ENCODE results near the gene LUC7L2. TPM values are rescaled to one million over a fixed set of nuclear protein-coding genes. Genes with fewer than 3 reads are reported as not detected.
"Not testable (repeated sequence)": the region's sequence is repeated elsewhere in the genome, so short reads cannot be mapped to it uniquely, and the experiment has no call there.

Gene LUC7L2
- total and polyA plus RNA-seq, 2 donors from 2014 or later: 33.0 to 97.9 TPM

DNA sequence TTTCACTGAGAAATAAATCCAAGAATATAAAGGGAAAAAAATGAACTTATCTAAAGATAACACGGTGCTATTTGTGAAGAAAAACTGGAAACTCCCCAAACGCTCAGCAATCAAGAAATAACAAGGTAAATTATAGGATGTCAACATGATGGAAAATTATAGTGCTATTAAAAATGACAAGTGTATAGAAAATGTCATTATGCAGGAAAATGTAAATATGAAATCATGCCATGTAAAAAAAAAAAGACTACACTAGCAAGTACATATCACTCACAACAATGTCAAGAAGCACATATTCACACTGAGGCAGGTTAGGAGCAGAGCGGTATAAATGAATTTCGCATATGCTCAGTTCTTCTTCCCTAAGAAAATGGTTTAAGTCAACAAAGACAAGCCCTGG, 96.1 kb downstream of the LUC7L2 start:
- no peaks in the 10 kb centered on the region for H3K4me1 ChIP-seq (ENCODE audit: control insufficient read depth in 2 of 3, insufficient read depth in 2 of 3, low read depth in 1 of 3, low read length in 3 of 3)
- intact Hi-C loops (cut with DNase I): no loop called here
- FAIRE-seq (no peak), DNase-seq (no peak)
- no peak overlapping the region for H3K27ac ChIP-seq (ENCODE audit: low read depth in 2 of 2, low read length in 2 of 2)
- no peaks in the 10 kb centered on the region for H3K36me3 ChIP-seq (ENCODE audit: control insufficient read depth in 2 of 3, insufficient read depth in 3 of 3, low read length in 3 of 3)
- H3K27me3 ChIP-seq (ENCODE audit: control insufficient read depth, insufficient read depth, low read length): no peaks in the 10 kb centered on the region
- TF ChIP-seq, protein P1, sequence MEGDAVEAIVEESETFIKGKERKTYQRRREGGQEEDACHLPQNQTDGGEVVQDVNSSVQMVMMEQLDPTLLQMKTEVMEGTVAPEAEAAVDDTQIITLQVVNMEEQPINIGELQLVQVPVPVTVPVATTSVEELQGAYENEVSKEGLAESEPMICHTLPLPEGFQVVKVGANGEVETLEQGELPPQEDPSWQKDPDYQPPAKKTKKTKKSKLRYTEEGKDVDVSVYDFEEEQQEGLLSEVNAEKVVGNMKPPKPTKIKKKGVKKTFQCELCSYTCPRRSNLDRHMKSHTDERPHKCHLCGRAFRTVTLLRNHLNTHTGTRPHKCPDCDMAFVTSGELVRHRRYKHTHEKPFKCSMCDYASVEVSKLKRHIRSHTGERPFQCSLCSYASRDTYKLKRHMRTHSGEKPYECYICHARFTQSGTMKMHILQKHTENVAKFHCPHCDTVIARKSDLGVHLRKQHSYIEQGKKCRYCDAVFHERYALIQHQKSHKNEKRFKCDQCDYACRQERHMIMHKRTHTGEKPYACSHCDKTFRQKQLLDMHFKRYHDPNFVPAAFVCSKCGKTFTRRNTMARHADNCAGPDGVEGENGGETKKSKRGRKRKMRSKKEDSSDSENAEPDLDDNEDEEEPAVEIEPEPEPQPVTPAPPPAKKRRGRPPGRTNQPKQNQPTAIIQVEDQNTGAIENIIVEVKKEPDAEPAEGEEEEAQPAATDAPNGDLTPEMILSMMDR (IDR thresholded peaks at IDR 0.05; ENCODE audit: borderline replicate concordance, extremely low read depth, insufficient read depth): no peak
- no peak overlapping the region for H3K4me3 ChIP-seq (ENCODE audit: low read length in 3 of 3)
- no peaks in the 10 kb centered on the region for H3K9me3 ChIP-seq (ENCODE audit: control insufficient read depth in 2 of 3, insufficient read depth in 1 of 3, low read length in 3 of 3)
- H3K9ac ChIP-seq (ENCODE audit: low read length in 3 of 3): no peak overlapping the region

DNA sequence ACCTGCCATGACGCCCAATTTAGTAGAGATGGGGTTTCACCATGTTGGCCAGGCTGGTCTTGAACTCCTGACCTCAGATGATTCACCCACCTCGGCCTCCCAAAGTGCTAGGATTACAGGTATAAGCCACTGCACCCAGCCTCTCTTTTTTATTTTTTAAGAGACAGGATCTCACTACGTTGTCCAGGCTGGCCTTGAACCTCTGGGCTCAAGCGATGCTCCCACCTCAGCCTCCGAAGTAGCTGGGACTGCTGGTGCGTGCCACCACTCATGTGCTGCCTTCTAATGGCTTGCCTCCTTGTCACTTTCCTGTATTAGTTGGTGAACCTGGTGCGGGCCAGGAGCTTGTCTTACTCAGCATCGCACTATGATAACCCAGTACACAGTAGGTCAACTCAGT, 96.8 kb downstream of the LUC7L2 start:
- TF ChIP-seq, protein P1 (IDR thresholded peaks at IDR 0.05; ENCODE audit: borderline replicate concordance, extremely low read depth, insufficient read depth): no peak
- FAIRE-seq: no peak
- intact Hi-C loops (cut with DNase I): no loop called here
- DNase-seq: peak in 1 of 5 donors; percentile 24
- H3K9ac ChIP-seq (ENCODE audit: low read length in 3 of 3): no peak overlapping the region
- no peaks in the 10 kb centered on the region for H3K27me3 ChIP-seq (ENCODE audit: control insufficient read depth, insufficient read depth, low read length)
- H3K36me3 ChIP-seq (ENCODE audit: control insufficient read depth in 2 of 3, insufficient read depth in 3 of 3, low read length in 3 of 3): no peaks in the 10 kb centered on the region
- no peak overlapping the region for H3K4me3 ChIP-seq (ENCODE audit: low read length in 3 of 3)
- no peak overlapping the region for H3K27ac ChIP-seq (ENCODE audit: low read depth in 2 of 2, low read length in 2 of 2)
- no peaks in the 10 kb centered on the region for H3K9me3 ChIP-seq (ENCODE audit: control insufficient read depth in 2 of 3, insufficient read depth in 1 of 3, low read length in 3 of 3)
- H3K4me1 ChIP-seq (ENCODE audit: control insufficient read depth in 2 of 3, insufficient read depth in 2 of 3, low read depth in 1 of 3, low read length in 3 of 3): no peaks in the 10 kb centered on the region

DNA sequence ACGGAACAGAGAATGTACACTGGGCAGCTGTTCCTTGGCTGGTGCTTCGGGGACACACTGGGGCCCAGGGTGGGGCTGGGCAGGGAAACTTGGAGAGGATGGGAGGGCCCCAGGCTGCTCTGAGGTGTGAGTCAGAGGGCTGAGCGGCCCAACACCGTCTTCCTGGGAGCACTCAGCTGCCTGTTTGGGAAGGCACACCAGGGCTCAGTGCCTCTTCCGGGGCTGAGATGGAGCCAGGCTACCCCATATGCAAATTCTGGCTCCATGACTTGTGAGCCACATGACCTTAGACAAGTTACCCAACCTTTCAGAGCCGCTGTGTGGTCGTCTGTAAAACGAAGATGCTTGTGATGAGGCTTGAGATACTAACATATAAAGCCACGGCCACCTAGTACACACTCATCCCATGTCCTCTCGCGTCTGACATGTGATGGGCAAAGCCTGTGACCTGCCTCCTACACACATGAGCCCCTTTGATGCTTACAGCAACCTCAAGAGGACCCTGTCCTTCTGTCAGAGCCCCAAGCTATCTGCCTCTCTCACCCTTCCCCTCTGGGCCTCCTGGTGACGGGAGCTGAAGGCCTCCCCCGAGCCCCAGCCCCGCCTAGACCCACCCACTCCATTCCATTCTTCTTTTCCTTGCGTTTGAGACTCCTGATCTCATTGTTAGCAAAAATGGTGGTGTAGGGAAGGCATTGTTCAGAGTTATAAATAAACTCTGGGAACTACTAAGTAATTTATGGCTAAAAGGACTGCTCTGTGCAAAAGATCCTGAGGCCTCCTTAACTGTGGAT, 97.7 kb downstream of the LUC7L2 start:
- DNase-seq: peak in 1 of 5 donors; percentile 54
- no peak overlapping the region for H3K4me3 ChIP-seq (ENCODE audit: low read length in 3 of 3)
- no peaks in the 10 kb centered on the region for H3K9me3 ChIP-seq (ENCODE audit: control insufficient read depth in 2 of 3, insufficient read depth in 1 of 3, low read length in 3 of 3)
- no peaks in the 10 kb centered on the region for H3K27me3 ChIP-seq (ENCODE audit: control insufficient read depth, insufficient read depth, low read length)
- TF ChIP-seq, protein P1 (IDR thresholded peaks at IDR 0.05; ENCODE audit: borderline replicate concordance, extremely low read depth, insufficient read depth): no peak
- no peak overlapping the region for H3K27ac ChIP-seq (ENCODE audit: low read depth in 2 of 2, low read length in 2 of 2)
- H3K4me1 ChIP-seq (ENCODE audit: control insufficient read depth in 2 of 3, insufficient read depth in 2 of 3, low read depth in 1 of 3, low read length in 3 of 3): no peaks in the 10 kb centered on the region
- intact Hi-C loops (cut with DNase I): no loop called here
- H3K36me3 ChIP-seq (ENCODE audit: control insufficient read depth in 2 of 3, insufficient read depth in 3 of 3, low read length in 3 of 3): no peaks in the 10 kb centered on the region
- FAIRE-seq: no peak
- H3K9ac ChIP-seq (ENCODE audit: low read length in 3 of 3): no peak overlapping the region

DNA sequence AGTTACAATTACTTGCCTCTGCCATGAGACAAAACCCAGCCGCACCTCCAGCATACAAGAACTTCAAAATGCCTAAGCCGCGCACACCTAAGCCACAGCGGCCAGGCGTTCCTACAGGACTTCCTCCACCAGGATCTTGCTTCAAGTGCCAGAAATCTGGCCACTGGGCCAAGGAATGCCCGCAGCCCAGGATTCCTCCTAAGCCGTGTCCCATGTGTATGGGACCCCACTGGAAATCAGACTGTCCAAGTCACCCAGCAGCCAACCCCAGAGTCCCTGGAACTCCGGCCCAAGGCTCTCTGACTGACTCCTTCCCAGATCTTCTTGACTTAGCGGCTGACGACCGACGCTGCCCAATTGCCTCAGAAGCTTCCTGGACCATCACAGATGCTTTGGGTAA, 103.7 kb downstream of the LUC7L2 start:
- H3K27me3 ChIP-seq (ENCODE audit: control insufficient read depth, insufficient read depth, low read length); H3K9ac ChIP-seq (ENCODE audit: low read length in 3 of 3); FAIRE-seq; H3K27ac ChIP-seq (ENCODE audit: low read depth in 2 of 2, low read length in 2 of 2); H3K9me3 ChIP-seq (ENCODE audit: control insufficient read depth in 2 of 3, insufficient read depth in 1 of 3, low read length in 3 of 3); H3K4me1 ChIP-seq (ENCODE audit: control insufficient read depth in 2 of 3, insufficient read depth in 2 of 3, low read depth in 1 of 3, low read length in 3 of 3); H3K36me3 ChIP-seq (ENCODE audit: control insufficient read depth in 2 of 3, insufficient read depth in 3 of 3, low read length in 3 of 3); intact Hi-C loops (cut with DNase I); H3K4me3 ChIP-seq (ENCODE audit: low read length in 3 of 3): not testable (repeated sequence)
- DNase-seq: peak in 1 of 5 donors; percentile 35

DNA sequence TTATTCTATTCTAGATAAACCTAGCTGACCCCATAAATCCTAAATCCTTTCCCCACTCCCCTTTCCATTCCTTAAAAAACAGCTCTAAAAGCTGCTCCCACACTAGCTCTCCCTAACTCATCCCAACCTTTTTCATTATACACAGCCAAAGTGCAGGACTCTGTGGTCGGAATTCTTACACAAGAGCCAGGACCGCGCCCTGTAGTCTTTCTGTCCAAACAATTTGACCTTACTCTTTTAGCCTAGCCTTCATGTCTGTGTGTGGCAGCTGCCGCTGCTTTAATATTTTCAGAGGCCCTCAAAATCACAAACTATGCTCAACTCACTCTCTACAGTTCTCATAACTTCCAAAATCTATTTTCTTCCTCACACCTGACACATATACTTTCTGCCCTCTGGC, 104.8 kb downstream of the LUC7L2 start:
- H3K4me3 ChIP-seq (ENCODE audit: low read length in 3 of 3); H3K27ac ChIP-seq (ENCODE audit: low read depth in 2 of 2, low read length in 2 of 2); H3K4me1 ChIP-seq (ENCODE audit: control insufficient read depth in 2 of 3, insufficient read depth in 2 of 3, low read depth in 1 of 3, low read length in 3 of 3); intact Hi-C loops (cut with DNase I); H3K9ac ChIP-seq (ENCODE audit: low read length in 3 of 3); DNase-seq; FAIRE-seq; H3K9me3 ChIP-seq (ENCODE audit: control insufficient read depth in 2 of 3, insufficient read depth in 1 of 3, low read length in 3 of 3); H3K36me3 ChIP-seq (ENCODE audit: control insufficient read depth in 2 of 3, insufficient read depth in 3 of 3, low read length in 3 of 3); H3K27me3 ChIP-seq (ENCODE audit: control insufficient read depth, insufficient read depth, low read length): not testable (repeated sequence)

DNA sequence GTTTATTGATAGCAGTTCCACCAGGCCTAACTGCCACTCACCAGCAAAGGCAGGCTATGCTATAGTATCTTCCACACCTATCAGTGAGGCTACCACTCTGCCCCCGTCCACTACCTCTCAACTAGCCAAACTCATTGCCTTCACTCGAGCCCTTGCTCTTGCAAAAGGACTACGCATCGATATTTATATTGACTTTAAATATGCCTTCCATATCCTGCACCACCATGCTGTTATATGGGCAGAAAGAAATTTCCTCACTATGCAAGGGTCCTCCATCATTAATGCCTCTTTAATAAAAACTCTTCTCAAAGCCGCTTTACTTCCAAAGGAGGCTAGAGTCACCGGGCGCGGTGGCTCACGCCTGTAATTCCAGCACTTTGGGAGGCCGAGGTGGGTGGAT, 105.4 kb downstream of the LUC7L2 start:
- FAIRE-seq; intact Hi-C loops (cut with DNase I); H3K9me3 ChIP-seq (ENCODE audit: control insufficient read depth in 2 of 3, insufficient read depth in 1 of 3, low read length in 3 of 3); H3K9ac ChIP-seq (ENCODE audit: low read length in 3 of 3); H3K36me3 ChIP-seq (ENCODE audit: control insufficient read depth in 2 of 3, insufficient read depth in 3 of 3, low read length in 3 of 3); H3K27ac ChIP-seq (ENCODE audit: low read depth in 2 of 2, low read length in 2 of 2); H3K4me3 ChIP-seq (ENCODE audit: low read length in 3 of 3); H3K27me3 ChIP-seq (ENCODE audit: control insufficient read depth, insufficient read depth, low read length); H3K4me1 ChIP-seq (ENCODE audit: control insufficient read depth in 2 of 3, insufficient read depth in 2 of 3, low read depth in 1 of 3, low read length in 3 of 3): not testable (repeated sequence)
- peak in 1 of 5 donors; percentile 12 for DNase-seq

Measured in kidney (tissue), 14 donors.